GM18870 (cell line): Measurements from ENCODE around the gene POU2F3.

Experiments
- ATAC-seq: cut with Tn5 transposase; IDR thresholded peaks from one replicate; pipeline ENCODE4 v1.9.1; 2021; ENCODE audit warnings: moderate library complexity; ENCODE audit not compliant: unreplicated experiment

Gene POU2F3

DNA sequence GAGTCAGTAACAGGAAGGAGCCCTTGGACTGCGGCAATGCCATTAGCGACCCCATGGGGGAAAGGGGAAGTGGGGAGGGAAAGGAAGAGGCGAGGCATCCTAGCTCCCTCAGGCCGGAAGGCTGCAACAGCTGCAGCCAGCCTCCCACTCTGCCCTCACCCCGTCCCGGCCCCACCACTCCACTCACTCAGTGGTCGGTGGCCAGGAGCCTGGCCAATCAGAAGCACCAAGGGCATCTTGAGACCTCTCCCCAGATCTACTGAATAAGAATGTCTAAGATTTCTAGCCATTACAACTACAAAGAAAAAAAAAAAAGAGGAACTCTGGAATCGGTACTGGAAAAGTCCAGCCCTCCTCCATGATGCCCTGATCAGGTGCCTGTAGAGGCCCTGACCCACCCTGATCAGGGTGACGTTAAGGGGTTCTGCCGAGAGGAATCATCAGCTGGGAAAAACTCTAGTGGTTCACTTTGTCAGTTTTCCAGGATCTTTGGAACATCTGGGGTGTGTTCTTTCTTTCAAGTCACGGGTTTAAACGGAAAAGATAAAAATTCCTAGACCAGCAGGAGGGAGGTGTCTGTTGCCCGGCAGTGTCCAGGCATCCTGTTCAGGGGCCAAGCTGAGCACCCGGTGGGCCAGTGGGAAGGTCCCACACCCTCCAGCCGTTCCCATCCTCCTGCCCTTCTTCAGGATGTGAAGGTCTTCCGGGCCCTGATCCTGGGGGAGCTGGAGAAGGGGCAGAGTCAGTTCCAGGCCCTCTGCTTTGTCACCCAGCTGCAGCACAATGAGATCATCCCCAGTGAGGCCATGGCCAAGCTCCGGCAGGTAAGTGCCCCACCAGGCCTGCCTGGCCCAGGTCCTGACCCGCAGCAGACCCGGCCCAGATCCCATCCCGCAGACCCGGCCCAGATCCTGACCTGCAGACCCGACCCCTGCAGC lies 14.7 kb upstream of the POU2F3 start:
- ATAC-seq: no peak

DNA sequence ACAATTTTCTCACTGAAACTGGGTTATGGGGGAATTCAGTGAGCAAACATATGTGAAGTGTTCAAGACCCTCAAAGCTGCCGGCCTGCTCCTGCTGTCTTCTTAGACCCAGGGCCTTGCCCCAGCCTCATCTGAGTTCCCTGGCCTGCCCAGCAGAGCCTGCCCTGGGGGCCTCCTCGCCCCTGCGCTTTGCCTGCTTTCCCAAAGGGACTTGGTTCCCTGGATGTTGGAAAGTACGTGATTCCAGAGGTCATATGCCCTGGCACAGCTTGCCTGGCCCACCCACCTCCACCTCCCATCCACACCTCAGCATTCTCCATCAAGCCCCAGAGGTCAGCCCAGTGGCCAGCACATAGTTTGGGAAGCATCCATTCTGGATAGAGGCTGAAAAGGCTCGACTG lies 13.7 kb upstream of the POU2F3 start:
- no peak for ATAC-seq

DNA sequence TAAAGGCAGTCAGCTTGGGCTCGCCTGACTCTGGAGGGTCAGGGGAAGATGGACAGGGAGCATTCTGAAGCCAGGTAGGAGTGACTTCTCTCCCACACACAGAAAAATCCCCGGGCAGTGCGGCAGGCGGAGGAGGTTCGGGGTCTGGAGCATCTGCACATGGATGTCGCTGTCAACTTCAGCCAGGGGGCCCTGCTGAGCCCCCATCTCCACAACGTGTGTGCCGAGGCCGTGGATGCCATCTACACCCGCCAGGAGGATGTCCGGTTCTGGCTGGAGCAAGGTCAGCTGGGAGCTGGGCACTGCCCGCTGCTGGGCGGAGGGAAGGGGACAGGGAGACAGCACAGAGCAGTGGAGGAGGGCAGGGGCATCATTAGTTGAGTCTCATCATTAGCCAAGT lies 13.2 kb upstream of the POU2F3 start:
- ATAC-seq: no peak

DNA sequence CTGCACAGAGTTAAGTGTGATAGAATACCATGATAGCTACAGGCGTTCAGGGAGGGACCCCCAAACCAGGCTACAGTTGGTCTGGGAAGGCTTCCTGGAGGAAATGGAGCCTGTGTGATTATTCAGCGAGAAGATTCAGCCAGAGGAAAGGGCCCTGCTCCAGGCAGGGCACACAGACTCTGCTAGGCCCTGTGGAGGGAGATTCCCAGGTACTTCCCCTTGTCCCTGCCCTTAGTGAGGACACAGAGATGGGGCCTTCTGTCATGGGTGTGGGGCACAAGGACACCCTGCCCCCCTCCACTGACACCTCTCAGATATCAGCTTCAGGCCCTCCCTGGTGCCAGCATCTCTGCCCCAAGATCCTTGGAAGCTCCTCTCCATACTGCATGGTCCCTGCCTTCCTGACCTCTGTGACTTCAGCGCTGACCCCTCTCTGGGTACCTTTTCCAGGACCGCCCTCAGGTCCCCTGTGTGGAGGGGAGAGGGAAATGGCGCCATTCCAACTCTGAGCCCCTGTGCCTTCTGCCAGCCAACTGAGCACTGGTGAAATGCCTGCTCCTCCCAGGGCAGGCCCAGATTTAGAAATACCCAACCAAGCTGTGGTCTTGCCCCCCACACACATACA lies 12.6 kb upstream of the POU2F3 start:
- ATAC-seq: no peak

DNA sequence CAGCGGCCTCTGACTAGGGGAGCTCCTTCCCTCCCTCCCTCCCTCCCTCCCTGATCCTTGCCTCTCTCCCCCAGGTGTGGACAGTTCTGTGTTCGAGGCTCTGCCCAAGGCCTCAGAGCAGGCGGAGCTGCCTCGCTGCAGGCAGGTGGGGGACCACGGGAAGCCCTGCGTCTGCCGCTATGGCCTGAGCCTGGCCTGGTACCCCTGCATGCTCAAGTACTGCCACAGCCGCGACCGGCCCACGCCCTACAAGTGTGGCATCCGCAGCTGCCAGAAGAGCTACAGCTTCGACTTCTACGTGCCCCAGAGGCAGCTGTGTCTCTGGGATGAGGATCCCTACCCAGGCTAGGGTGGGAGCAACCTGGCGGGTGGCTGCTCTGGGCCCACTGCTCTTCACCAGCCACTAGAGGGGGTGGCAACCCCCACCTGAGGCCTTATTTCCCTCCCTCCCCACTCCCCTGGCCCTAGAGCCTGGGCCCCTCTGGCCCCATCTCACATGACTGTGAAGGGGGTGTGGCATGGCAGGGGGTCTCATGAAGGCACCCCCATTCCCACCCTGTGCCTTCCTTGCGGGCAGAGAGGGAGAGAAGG lies 11.1 kb upstream of the POU2F3 start:
- ATAC-seq: no peak

DNA sequence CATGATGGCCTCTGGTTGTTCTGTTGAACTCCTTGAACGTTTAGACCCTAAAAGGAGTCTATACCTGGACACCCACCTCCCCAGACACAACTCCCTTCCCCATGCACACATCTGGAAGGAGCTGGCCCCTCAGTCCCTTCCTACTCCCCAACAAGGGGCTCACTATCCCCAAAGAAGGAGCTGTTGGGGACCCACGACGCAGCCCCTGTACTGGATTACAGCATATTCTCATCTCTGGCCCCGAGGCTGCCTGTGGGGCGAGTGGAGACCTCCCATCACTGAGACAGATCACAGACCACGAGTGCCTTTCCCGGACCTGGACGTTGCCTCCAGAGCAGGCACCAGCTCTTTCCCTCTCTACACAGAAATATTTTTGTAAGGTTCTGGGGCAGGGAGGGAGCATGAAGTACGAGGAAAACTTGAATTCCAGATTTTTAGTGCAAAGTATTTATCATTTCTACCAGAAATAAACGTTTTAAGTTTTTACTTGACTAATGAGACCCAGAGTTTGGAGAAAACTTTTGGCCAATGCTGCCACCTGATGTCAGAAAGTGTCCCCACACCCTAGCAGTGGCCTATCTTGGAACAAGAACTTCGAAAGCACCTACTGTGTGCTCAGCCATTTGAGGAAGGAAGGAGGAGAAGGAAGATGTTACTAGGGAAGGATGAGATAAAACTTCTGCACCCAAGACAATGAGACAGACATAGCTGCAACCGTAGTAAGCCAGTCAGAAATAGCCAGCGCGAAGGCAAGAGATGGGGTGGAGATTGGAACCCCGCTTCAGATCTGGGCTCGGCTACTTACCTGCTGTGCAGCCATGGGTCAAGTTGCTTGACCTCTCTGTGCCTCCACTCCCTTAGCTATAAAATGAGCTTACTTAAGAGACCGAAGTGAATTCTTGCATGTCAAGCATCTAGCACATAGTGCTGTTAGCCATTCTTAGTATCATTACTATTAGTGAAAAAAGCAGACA lies 10.2 kb upstream of the POU2F3 start:
- ATAC-seq: no peak

DNA sequence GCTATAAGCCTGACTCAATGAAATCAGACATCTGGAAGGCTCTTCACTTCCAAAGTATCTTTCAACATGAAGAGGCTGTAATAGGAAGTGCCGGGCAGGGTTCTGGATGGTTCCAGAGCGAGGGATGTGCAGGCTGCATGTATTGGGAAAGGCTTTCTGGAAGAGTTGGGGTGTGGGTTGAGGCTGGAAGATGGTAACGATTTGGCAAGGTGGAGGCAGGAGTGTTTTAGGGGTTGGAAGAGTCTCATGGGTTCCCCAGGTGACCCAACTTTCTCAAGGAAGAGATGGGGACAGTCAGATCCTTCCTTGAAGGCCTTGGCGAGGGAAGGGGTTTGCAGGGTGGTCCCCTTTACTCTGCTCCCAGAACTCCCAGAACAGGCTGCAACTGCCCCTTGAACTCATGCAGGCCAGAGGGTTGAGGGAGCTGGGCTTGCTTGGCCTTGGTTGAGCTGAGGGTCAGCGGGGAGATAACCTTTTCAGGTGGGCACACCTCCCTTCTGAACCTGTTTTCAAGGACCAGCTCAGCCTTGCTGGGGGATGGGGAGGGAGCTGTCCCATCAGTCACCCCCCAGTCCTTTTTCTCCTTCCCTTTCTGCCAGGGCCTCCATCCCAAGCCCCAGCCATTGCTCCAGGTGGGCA lies 9.4 kb upstream of the POU2F3 start:
- no peak for ATAC-seq

DNA sequence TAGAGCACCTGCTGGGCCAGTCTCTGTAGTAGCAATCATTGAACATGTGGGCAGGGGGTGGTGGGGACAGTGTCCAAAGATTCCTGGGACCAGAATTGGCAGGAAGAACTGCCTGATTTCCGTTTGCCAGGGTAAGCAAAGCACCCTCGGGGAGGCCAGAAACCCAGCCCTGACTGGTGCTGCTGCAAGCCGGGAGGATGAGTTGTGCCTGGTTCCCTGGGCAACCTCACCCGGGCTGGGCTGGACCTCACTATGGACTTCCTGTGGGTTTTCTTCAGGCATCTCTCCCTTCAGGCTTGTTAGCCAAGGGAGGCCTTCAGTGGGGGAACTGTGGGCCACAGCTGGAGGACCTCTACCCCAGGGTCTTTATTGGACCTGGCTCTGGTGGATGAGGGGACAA lies 8.0 kb upstream of the POU2F3 start:
- no peak for ATAC-seq

DNA sequence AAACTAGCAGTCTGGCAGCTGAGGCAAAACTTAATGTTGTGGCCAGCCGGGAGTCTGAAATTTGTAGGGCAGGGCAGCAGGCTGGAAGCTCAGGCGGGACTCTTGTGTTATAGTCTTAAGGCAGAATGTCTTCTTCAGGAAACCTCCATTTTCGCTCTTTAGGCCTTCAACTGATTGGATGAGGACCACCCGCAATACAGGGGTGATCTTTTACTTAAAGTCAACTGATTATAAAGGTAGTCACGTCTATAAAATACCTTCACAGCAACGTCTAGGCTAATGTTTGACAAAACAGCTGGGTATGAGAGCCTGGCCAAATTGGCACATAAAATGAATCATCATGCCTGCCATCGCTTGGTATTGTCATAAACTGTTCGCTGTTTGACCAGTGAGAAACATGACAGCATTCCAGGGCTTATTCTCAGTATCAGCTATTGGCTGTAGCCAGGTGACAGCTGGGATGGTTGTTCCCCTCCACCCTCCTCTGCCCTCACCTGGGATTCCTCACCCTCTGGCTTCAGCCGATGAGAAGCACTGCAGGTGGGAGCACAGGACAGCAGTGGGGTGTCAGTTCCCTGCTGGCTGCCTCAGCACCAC lies 6.6 kb upstream of the POU2F3 start:
- no peak for ATAC-seq

DNA sequence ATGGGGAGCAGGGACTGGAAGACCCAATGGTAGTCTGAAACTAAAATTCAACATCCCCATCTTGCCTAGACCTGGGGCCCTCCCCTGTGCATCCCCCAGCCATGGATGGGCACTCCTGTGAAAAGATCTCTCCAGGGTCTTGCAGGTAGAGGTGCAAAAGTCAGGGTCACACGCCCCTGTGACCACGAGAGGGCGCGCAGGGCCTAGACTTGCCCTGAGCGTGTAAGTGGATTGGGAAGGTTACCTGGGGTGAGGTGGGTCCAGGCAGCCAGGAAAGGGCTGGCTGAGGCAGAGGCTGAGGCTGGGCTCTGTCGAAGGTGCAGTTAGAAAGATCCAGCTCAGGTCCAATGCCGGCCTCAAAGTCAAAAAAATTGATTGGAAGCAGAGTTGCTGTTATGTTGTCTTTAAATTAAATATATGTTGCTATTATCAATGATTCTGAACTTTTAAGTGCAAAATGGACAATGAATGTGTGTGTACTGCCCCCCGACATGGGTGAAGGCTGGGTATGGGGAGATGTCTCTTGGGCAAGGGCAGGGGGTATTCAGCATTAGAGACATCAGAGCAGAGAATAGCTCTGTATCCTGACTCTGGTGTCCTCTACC lies 4.8 kb upstream of the POU2F3 start:
- no peak for ATAC-seq

DNA sequence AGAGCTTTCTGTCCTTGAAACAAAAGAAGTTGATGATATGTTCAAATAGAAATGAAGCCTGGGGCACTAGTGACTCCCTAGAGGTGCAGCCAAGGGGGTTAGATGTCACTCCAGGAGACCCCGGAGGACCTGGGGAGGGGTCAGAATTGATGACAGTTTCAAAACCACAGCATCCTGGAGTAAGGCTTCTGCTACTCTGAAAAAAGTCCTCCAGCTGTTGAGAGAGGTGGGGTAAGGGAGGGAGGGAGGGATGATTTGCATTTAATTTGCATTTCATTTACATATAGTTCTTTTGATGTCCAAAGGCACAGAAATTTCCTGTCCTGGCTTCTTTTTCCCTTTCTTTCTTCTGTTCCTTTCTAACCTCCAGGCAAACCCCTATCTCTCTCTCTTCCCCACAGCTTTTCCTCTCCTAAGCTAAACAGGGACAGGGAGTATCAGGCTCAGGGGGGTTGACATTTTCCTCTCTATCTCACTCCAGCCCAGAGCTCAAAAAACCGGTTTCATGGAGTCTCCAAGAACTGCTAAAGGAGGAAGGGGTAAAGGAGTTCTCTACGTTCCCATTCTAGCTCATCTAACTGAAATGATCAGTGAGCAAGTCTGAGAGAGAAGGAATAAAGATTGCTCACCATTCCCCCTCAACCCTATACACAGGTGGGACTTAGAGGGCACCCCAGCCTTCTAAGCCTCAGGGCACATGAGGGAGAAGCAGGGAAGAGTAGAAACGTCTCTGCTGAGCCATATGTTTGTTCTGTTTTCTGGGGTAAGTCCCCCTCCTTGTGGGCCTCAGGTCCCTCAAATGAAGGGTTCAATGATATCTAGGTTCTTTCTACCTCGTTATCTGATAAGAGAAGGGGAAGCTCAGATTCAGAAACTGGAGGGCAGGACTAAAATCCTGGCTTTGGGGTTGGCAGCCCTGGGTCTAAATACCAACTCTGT lies 3.5 kb upstream of the POU2F3 start:
- ATAC-seq: no peak

DNA sequence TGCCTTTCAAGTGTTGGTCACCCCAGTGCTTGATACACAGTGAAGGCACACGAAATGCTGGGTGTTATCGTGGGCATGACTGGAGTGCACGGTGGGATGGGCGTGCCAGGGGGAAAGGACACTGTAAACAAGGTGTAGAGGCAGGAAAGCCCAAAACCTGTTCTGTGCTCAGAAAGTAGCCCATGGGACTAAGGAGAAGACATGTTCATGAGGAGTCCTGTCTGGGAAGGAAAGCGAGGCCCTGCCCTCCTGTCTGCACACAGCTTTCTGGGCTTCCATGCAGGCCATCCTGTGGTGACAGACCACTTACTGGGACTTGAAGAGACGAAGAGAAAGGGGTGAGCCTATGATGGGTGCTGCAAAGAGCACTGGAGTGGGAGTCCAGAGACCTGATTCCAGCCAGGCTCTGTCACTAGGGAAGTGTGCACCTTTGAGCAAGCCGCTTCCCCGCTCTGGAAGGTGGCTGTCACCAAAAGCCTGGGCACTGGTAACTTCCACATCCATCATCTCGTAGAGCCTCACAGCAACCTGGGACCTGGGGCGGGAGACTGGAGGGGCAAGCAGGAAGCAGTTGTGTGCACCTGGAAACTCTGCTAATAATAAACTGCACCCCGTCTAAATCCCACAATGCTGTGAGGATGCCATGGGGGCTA lies 846 bp upstream of the POU2F3 start:
- no peak for ATAC-seq

DNA sequence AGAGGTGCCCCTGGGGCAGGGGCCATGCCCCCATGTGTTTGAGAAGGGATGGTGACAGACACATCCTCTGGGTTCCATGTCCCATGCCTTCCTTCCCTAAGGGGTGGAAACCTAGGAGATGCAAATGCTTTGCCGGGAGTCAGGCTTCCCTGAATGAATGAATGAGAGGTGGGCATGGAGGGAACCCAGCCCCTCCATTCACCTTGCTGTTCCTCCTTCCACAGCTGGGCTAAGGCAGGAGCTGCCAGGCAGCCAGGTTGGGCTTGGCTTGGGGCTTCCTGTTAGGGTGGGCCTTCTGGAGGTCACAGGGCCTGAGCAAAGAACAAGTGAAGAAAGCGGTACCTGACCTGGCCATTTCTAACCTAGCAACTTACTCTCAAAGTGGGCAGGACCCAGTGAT lies 926 bp downstream of the POU2F3 start:
- ATAC-seq: no peak

DNA sequence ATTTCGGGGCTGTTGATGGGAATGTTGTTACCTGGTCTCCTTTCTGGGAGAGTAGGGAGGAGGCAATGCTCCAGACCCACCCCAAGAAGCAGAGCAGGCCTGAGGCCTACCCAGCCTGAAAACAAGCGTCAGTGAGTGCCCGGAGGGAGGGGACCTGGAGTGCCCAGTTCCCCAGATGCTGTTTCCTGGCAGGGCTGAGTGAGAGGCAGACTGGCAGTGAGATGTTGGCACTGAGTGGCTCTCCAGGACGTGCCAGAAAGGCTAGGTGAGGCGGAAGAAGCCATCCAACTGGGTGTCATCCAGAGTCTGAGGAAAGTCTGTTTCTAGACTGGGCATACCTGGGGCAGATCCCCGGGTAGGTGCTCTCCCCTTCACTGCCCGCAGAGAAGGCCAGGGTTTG lies 1.3 kb downstream of the POU2F3 start:
- ATAC-seq: no peak

DNA sequence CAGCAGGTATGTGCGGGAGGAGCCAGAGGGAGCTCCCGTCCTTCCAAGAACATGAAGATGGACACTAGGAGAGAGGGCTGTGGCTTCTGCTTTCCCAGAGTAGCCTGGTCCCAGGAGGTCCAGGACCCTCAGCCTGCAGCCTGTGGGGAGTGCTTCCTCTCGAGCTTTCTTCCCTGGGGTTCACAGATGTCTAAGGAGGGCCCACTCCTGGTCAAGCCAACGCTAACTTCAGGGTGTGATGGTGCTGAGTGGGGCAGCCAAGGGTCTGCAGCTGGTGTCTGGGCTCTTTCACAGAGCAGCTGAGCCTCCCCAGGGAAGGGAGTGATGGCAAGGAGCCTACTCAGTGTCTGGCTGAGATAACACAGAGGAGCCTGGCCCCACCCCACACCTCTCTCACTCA lies 3.3 kb downstream of the POU2F3 start:
- no peak for ATAC-seq

DNA sequence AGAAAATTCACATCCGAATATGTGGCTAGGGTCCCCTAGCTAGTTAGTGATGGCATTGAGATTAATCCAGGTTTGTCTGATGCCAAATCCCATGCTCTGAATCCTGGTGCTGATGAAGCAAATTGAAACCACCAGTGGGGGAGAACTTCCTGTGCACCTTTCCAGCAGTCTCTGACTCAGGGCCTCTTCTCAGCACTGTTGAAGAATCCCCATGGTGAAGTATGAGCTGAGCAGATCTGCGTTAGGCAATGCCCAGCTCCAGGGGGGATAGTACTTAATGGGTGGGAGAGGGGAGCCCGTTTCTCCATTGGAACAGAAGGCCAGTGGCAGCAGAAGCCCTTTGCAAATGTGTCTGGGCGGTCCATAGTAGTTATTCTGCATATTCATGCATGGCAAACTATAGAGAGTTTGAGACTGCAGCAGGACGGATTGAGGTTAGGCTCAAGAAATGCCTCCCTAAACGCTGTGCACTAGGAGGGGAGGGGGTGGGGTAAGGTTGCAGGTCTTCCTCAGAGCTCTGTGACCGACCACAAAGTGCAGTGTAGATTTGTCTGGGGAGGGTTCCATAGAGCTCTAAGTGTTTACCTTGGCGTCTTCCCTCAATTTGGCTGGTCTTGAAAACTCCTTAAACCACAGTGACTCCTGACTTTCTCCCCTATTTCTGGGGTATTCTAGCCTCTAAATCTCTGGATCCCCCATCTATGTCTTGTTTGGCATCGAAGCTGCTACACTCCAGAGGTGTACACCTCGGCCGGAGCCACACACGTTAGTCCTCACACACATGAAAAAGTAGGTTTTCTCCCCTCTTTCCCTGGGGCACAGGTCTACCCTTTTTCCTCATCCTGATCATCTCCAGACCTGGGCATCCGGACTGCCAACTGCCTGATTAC lies 4.8 kb downstream of the POU2F3 start:
- ATAC-seq: no peak

DNA sequence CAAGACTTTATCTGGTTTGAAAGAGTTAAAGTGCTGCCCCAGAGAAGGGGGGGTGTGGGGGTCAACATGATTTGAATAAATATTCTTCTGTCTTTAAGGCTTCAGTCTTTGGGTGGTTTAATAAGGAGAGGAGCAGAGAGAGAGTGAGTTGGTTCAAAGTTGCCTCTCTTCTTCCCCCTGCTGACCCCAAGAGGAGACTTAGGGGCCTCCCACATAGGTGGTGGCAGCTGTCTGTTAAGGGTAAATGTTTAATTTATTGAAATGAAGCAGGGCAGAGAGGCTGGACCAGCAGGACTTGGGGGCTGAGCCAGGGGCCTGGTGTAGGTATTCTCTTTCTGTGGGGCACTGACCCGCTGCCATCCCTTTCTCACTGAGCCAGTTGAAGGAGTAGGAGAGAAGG lies 5.5 kb downstream of the POU2F3 start:
- no peak for ATAC-seq
